Fibroblast of skin of left quadriceps (primary cell): ENCODE data around the gene AKAP5.
"Not testable (repeated sequence)": the region's sequence is repeated elsewhere in the genome, so short reads cannot be mapped to it uniquely, and the experiment has no call there.

Experiments used
- DNase-seq, 2 experiments: peaks; one replicate each; pipeline ENCODE4 v3.0.0-alpha.2; 2013; ENCODE audit warnings: low read depth in 2 of 2

Gene AKAP5

GRCh38 chr14:64502456-64502855 is 37.2 kb downstream of the AKAP5 start:
- no peak for DNase-seq

- no peak for DNase-seq
Measured at GRCh38 chr14:64502887-64503433, 37.7 kb downstream of the AKAP5 start.

DNA sequence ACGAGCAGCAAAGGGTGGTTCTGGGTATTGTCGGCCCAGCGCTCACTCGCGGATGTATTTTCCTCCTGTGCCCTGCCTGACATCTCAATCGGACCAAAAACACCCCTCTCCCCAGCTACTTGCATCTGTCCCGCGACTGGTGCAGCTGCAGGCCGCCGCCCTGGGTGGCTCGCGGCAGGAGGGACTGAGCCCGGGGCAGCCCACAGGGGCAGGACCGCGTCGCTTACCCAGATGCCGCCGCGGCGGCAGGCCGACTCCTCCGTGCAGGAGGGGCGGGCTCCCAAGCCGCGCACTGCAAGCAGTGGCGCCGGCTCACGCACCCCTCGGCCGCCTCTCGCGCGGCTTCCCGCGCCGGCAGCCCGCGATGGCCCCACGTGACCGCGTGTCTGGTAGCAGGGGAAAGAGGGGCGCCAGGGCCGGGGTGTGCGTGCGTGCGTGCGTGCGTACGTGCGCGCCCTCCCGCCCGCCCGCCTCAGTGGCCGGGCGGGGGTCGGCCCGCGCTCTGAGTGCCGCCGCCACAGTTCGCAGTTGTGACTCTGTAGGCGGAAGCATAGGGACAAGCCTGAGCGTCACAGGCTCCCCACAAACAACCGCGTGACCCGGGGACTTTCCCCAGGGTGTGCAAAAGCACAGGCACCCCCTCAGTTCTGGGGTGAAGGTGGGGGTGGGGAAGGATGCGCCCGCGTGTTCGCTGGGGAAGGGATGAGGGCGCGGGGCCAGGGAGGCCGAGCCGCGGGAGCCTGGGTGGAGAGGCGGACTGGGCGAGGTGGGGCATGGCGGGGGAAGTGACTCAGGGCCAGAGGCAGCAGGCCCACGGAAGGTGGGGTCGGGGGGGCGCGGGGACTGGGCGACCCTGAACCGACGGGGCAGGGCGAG is 38.4 kb downstream of the AKAP5 start, which contains the start of gene ZBTB25:
TSS of gene ZBTB25 (minus strand) at position 405 of the 876 bp plus-strand sequence. CDS start 13,305 bp downstream, outside the sequence.
- peak; percentile 87 to 90 for DNase-seq

DNA sequence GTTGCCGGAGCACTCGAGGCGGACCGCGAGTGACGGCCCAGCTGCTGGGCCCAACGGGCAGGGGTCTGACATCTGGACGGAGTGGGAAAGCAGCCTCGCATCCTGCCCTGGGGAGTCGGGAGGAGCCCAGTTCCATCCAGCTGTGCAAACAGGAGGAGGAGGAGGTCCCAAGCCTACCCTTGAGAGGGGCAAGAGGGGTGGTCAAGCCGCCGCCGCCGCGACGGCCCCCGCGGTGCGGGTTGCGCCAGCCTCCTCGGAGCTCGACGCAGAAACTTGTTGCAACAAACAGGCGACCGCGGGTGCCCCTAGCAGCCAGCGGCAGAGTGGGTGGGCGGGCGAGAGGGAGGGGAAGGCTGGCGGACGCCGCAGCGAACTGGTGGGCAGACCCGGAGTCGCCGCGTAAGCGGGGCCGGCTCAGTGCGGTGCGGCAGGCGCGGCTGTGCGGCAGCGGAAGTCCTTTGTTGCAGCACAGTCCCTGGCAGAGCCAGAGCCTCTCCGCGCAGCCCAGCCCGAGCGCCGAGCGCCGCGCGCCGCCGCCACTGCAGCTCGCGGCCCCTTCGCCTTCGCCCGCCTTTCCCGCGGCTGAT is 39.1 kb downstream of the AKAP5 start, which contains the start of gene ZBTB1:
TSS of gene ZBTB1 (plus strand) at position 461 of the 587 bp plus-strand sequence. CDS start 16,735 bp downstream, outside the sequence.
- DNase-seq = peak; percentile 69

DNA sequence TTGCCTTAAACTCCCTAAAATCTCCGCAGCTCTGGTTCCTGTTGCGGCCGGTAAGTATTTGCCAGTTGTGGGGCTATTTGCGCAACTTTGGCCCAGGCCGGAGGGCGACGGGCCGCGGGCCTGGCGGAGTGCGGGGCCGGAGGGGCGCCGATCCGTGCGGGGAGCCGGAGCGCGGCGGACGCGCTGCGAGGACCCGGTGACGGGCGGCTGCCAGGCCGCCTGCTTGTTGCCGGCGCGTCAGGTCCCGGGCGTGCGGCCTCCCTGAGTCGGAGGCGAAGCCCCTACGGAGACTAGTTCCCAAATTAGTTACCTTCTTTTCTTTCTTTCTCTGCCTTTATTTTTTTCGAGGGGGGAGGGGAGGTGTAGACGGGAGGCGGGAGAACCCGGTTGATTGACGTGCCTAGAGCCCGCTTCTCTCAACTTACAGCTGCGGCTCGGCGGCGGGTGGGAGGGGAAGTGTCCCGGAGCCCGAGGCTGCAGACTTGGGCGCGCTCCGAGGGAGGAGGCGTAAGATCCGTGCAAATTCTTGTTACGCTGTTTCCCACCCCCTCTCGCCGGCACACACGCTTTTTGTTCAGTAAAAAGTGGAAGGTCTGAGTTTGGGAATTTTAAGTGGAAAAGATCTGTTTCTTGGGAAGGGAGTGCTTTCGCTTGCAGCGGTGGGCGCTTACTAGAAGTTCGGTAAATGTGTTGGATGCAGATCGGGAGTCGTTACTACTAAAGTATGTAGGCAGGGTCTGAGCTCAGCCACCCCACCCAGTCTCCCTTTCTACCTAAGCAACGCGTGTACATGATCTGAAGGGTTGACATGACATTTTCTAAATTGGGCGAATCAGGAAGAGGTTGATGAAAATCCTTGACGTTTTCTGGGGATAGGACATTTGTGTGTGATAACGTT is 39.8 kb downstream of the AKAP5 start:
- peak; percentile 77 for DNase-seq

GRCh38 chr14:64506721-64507120 is 41.4 kb downstream of the AKAP5 start:
- DNase-seq = no peak

DNA sequence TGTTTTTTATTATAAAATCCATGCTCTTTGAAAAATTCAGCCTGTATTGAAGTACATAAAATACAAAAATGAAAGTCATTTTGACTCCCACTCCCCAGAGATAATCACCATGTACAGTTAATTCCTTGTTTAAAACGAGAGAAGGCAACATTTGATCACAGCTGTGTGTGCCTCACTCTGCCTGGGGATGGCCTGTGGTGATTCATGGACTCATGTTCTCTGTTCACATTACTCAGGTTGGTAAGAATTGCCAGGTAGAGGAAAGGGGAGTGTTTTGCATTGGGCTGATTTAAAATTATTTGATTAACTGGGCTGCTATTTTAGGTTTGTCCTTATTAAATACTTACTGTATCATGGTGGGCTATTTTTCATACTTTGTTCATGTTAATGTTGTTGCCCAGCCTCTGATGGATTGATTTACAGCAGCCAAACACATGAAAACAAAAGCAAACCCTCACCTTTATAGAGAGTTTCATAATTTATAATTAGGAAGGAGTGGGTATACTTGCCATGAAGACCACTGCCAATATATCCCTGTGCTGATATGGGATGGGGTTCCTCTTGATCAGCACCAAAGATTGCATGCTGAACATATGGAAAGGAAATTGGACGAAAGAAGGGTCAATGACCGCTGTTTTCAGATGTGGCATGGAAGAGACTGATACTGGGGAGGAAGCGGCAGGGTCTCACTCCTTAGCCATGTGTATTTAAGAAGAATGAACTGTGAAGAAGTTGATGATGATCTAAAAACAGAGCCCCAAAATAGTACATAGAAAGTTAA is 42.3 kb downstream of the AKAP5 start:
- no peak for DNase-seq

DNA sequence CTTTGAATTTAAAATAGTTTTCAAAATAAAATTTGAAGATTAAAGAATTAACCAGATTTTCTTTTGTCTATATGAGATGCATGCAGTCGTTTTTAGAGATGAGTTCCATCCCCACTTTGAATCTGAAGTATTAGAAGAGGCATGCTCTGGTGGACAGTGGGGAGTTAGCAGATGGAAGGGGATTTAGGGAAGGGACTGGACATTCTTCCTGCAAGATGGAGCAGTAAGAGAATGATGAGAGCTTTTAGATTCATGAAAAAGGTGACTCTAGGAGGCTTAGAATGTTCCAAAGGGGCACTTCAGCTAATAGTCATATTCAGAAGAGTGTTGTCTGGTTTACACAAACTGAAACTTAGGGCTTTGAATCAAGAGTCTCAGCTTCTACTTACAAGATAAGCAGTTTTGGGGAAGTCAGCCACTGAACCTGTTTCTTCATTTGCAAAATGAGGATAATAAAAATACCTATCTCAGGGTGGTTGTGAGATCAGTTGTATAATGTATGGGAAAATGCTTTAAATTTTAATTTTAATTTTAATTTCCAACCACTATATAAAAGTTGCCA is 43.0 kb downstream of the AKAP5 start:
- DNase-seq = no peak

DNA sequence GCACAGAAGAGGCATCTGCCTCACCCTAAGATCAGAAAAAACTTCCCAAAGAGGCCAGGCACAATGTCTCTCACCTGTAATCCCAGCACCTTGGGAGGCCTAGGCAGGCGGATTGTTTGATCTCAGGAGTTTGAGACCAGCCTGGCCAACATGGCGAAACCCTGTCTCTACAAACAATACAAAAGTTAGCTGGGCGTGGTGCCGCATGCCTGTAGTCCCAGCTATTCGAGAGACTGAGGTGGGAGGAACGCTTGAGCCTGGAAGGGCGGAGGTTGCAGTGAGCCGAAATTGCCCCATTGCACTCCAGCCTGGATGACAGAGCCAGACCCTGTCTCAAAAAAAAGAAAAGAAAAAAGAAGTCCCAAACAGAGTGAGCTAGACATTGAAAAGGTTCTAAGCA is 43.7 kb downstream of the AKAP5 start:
- DNase-seq = no peak

DNA sequence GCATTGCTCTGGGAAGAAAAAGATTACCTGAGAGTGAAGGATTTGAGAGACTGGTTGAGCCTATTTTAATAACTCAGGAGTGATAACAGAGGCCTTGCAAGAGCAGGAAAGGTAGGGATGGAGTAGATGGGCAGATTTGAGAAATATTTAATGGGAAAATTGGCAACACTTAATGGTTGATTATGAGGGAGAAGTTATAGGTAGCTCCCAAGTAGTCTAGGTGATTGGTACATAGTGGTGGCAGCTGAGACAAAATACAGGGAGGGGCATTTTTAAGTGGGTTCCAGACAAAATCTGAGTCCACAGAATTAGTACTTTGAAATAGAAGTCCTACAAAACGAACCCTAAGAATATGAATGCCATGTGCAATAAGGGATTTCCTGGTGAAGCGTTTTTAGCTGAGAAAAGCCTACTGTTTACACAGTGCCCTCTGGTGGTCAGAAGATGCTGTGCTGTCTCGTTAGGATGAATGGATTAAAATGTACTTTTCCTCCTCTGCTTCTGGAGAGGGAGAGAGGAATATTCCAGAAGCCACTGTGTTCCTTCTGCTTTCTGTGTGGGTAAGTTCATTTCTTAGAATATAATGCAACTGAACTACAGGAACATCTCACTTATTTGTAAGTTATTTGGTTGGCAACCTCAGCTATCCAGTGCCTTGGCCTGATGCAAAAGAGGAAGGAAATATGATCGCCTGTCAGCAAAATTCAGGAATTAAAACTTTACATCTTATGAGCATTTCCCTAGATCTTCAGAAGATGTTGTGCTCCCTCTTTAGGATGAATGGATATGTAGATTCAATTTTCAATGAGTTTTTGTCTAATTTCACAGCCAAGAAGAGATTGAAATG is 45.7 kb downstream of the AKAP5 start:
- peak in 1 of 2 experiments; percentile 35 for DNase-seq

DNA sequence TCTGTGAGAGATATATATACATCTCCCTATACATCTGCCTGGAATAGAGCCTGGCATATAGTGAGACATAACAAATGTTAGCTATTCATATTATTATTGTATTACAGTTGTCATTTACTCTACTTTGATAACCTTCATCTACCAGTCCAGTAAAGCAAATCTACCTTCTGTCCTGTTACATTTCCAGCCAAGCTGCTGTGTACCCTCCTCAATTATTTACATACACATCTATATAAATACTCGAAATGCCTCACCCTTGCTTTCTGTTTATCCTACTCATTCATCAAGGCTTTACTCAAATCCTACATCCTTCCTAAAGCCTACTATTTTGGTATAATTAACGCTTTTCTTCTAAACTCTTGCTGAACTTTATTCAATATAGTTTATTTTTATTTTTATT is 48.0 kb downstream of the AKAP5 start:
- DNase-seq = no peak

DNA sequence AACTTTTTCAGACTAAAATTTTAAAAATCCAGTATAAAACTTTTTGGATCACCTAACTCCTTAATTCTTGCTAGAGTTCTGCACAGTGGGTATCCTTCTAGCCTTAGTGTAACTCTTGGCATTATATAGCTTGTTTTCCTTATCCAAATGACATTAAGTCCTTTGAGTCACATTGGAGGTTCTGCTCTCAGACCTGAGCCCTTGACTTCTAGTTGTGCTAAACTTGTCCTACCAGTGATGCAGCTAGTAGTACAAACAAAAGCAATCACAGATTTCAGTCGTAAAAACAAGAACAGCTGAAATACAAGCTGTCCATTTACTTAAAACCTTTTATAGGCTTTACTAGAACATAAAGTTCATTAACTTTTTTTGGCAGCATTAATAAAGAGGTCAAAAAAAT is 49.8 kb downstream of the AKAP5 start:
- DNase-seq = no peak

- DNase-seq = no peak
Measured at GRCh38 chr14:64516969-64517368, 51.7 kb downstream of the AKAP5 start.

DNA sequence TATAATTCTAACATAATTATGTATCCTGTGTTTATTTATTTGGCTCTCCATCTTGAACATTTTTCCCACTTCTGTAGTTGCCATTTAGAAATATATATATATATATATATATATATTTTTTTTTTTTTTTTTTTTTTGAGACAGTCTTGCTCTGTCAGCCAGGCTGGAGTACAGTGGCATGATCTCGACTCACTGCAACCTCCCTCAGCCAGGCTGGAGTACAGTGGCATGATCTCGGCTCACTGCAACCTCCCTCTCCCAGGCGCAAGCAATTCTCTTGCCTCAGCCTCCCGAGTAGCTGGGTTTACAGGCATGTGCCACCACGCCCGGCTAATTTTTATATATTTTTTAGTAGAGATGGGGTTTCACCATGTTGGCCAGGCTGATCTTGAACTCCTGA is 52.4 kb downstream of the AKAP5 start:
- DNase-seq = not testable (repeated sequence)

DNA sequence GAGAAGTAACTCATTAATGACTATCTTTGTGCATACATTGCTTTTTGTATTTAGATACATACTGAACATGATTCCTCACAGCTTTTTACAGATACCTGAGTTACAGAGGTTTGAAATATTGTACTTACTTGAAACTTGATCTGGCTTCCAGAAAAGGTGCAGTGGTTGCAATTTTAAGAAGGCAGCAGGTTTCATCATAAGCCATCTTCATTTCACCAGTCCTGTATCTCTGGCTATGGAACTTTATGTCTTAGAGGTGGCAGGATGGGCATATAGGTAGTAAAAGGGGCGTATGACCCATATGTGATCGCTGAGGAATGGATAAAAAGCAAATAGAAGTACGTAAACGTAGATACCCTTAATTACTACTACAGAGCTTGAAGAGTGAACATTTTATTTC is 52.9 kb downstream of the AKAP5 start:
- no peak for DNase-seq

GRCh38 chr14:64520699-64521098 is 55.4 kb downstream of the AKAP5 start:
- DNase-seq = no peak

GRCh38 chr14:64522591-64523355 is 57.5 kb downstream of the AKAP5 start:
- no peak for DNase-seq
